DMS 273 treated with DMSO at 0.1 percent for 48 hours (cell line): ENCODE results near the gene DNAH11.
"Not testable (repeated sequence)": the region's sequence is repeated elsewhere in the genome, so short reads cannot be mapped to it uniquely, and the experiment has no call there.

Source experiments
- DNase-seq: peaks from one replicate; lab custom pipeline; 2025; lab: John Stamatoyannopoulos, UW

Gene DNAH11

GRCh38 chr7:21771906-21772610 is 229.2 kb downstream of the DNAH11 start:
- DNase-seq, result no peak

GRCh38 chr7:21773326-21773725 is 230.5 kb downstream of the DNAH11 start:
- no peak for DNase-seq

- no peak for DNase-seq
Measured at GRCh38 chr7:21777921-21778320, 235.1 kb downstream of the DNAH11 start.

- DNase-seq, result no peak
Measured at GRCh38 chr7:21778953-21779352, 236.1 kb downstream of the DNAH11 start.

GRCh38 chr7:21782996-21783395 is 240.2 kb downstream of the DNAH11 start:
- DNase-seq, result no peak

GRCh38 chr7:21784989-21785388 is 242.2 kb downstream of the DNAH11 start:
- DNase-seq, result no peak

- DNase-seq, result no peak
Measured at GRCh38 chr7:21805791-21806190, 263.0 kb downstream of the DNAH11 start.

GRCh38 chr7:21806388-21806787 is 263.5 kb downstream of the DNAH11 start:
- no peak for DNase-seq

- DNase-seq, result no peak
Measured at GRCh38 chr7:21819048-21819447, 276.2 kb downstream of the DNAH11 start.

- no peak for DNase-seq
Measured at GRCh38 chr7:21828841-21829240, 286.0 kb downstream of the DNAH11 start.

GRCh38 chr7:21829731-21830130 is 286.9 kb downstream of the DNAH11 start:
- no peak for DNase-seq

- DNase-seq, result no peak
Measured at GRCh38 chr7:21844742-21845141, 301.9 kb downstream of the DNAH11 start.

- DNase-seq, result no peak
Measured at GRCh38 chr7:21850531-21851285, 307.9 kb downstream of the DNAH11 start.

GRCh38 chr7:21851559-21851967 is 308.7 kb downstream of the DNAH11 start:
- no peak for DNase-seq

GRCh38 chr7:21865631-21866204 is 322.9 kb downstream of the DNAH11 start:
- DNase-seq, result not testable (repeated sequence)

GRCh38 chr7:21866731-21867130 is 323.9 kb downstream of the DNAH11 start:
- DNase-seq, result no peak

- no peak for DNase-seq
Measured at GRCh38 chr7:21867226-21867625, 324.4 kb downstream of the DNAH11 start.

- no peak for DNase-seq
Measured at GRCh38 chr7:21867816-21868575, 325.2 kb downstream of the DNAH11 start.

GRCh38 chr7:21868576-21868850 is 325.7 kb downstream of the DNAH11 start:
- DNase-seq, result no peak

GRCh38 chr7:21869785-21870402 is 327.1 kb downstream of the DNAH11 start:
- no peak for DNase-seq

- DNase-seq, result no peak
Measured at GRCh38 chr7:21883069-21883468, 340.2 kb downstream of the DNAH11 start.

- DNase-seq, result not testable (repeated sequence)
Measured at GRCh38 chr7:21883501-21883900, 340.7 kb downstream of the DNAH11 start.
